ENCODE results near the gene CD70.
"Not testable (repeated sequence)": the region's sequence is repeated elsewhere in the genome, so short reads cannot be mapped to it uniquely, and the experiment has no call there.

DNA sequence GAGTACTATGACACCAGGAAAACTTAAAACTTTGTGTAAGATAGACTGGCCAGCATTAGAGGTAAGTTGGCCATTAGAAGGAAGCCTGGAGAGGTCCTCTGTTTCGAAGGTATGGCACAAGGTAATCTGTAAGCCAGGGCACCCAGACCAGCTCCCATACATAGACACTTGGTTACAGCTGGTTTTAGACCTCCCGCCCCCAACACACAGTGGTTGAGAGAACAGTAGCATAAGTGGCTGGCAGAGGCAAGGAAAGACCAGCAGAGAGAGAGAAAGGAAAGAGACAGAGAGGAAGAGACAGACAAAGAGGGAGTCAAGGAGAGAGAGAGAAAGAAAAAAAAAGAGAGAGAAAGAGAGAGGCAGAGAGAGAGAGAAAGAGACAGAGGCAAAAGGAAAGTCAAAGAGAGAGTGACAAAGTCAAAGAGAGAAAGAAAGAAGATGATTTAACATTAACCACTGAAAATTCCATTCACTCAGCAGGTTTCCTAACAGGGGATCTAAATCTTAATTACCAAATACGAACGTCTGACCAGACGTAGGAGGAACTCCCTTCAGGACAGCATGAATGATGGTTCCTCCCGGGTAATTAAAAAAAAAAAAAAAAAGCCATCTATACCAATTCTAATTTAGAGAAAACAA, 7.4 kb upstream of the CD70 start:
- TF ChIP-seq, protein P1, sequence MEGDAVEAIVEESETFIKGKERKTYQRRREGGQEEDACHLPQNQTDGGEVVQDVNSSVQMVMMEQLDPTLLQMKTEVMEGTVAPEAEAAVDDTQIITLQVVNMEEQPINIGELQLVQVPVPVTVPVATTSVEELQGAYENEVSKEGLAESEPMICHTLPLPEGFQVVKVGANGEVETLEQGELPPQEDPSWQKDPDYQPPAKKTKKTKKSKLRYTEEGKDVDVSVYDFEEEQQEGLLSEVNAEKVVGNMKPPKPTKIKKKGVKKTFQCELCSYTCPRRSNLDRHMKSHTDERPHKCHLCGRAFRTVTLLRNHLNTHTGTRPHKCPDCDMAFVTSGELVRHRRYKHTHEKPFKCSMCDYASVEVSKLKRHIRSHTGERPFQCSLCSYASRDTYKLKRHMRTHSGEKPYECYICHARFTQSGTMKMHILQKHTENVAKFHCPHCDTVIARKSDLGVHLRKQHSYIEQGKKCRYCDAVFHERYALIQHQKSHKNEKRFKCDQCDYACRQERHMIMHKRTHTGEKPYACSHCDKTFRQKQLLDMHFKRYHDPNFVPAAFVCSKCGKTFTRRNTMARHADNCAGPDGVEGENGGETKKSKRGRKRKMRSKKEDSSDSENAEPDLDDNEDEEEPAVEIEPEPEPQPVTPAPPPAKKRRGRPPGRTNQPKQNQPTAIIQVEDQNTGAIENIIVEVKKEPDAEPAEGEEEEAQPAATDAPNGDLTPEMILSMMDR (IDR thresholded peaks at IDR 0.05) = not testable (repeated sequence)
- TF ChIP-seq POLR2A (IDR thresholded peaks at IDR 0.05) = not testable (repeated sequence)

All from heart left ventricle (tissue), 13 donors.